GM23338 (cell line): ENCODE measurements around the gene RYR2. TPM values are rescaled to one million over a fixed set of nuclear protein-coding genes. Genes with fewer than 3 reads are reported as not detected.

Experiments used
- ATAC-seq: fragments of 200-7000 bp; cut with Tn5 transposase; 3 replicates; pipeline ENCODE4 v1.9.1; 2020
- DNase-seq: peaks from one replicate; pipeline ENCODE4 v3.0.0-alpha.2; 2015; ENCODE audit warnings: low spot score
- H2AFZ ChIP-seq: fragments of 200-600 bp; sonication (generic); 2 replicates; pipeline ENCODE4 v1.8.0; 2016; ENCODE audit warnings: antibody characterized with exemption, mild to moderate bottlenecking, moderate library complexity
- H3F3A ChIP-seq: fragments of 200-600 bp; sonication (generic); replicated peaks from 2 replicates; pipeline ENCODE4 v1.8.0; 2017; ENCODE audit warnings: antibody characterized with exemption, mixed run types, low read depth
- H3K27ac ChIP-seq: fragments of 200-600 bp; sonication (generic); 2 replicates; pipeline ENCODE4 v1.6.1; 2016; ENCODE audit warnings: low read depth
- H3K27me3 ChIP-seq: fragments of 200-600 bp; sonication (generic); 2 replicates; pipeline ENCODE4 v1.8.0; 2016; ENCODE audit warnings: mild to moderate bottlenecking, mixed run types, moderate library complexity; ENCODE audit not compliant: insufficient read depth
- H3K36me3 ChIP-seq: fragments of 200-600 bp; sonication (generic); 2 replicates; pipeline ENCODE4 v1.8.0; 2016; ENCODE audit warnings: mild to moderate bottlenecking; ENCODE audit not compliant: insufficient read depth
- H3K4me1 ChIP-seq: fragments of 200-600 bp; sonication (generic); 2 replicates; pipeline ENCODE4 v1.8.0; 2016; ENCODE audit warnings: mild to moderate bottlenecking, moderate library complexity; ENCODE audit not compliant: insufficient read depth
- H3K4me2 ChIP-seq: fragments of 200-600 bp; sonication (generic); 2 replicates; pipeline ENCODE4 v1.7.1; 2017; ENCODE audit warnings: mixed run types
- H3K4me3 ChIP-seq: fragments of 200-600 bp; sonication (generic); 2 replicates; pipeline ENCODE4 v1.6.1; 2016; ENCODE audit warnings: mixed run types
- H3K79me2 ChIP-seq: fragments of 200-600 bp; sonication (generic); replicated peaks from 2 replicates; pipeline ENCODE4 v1.8.0; 2017; ENCODE audit warnings: mild to moderate bottlenecking; ENCODE audit not compliant: insufficient read depth
- H3K9me2 ChIP-seq: fragments of 200-600 bp; sonication (generic); 2 replicates; pipeline ENCODE4 v1.8.0; 2017; ENCODE audit not compliant: insufficient read depth
- H4K20me1 ChIP-seq: fragments of 200-600 bp; sonication (generic); replicated peaks from 2 replicates; pipeline ENCODE4 v1.8.0; 2017; ENCODE audit warnings: mild to moderate bottlenecking; ENCODE audit not compliant: insufficient read depth
- H3K27ac Mint-ChIP-seq: 2 replicates; pipeline ENCODE4 v1.8.0; 2020; ENCODE audit warnings: inconsistent platforms, mild to moderate bottlenecking, moderate library complexity, mixed read lengths
- H3K27me3 Mint-ChIP-seq: 3 replicates; pipeline ENCODE4 v1.8.0; 2022; ENCODE audit warnings: low read depth, mild to moderate bottlenecking, moderate library complexity, mixed read lengths, inconsistent platforms; ENCODE audit not compliant: insufficient read depth, poor library complexity
- H3K36me3 Mint-ChIP-seq: 3 replicates; pipeline ENCODE4 v1.8.0; 2021; ENCODE audit warnings: low read depth, mild to moderate bottlenecking, inconsistent platforms, moderate library complexity, mixed read lengths
- H3K4me1 Mint-ChIP-seq: 3 replicates; pipeline ENCODE4 v1.8.0; 2020; ENCODE audit warnings: mild to moderate bottlenecking, inconsistent platforms, mixed read lengths
- H3K4me3 Mint-ChIP-seq: 3 replicates; pipeline ENCODE4 v1.8.0; 2021; ENCODE audit warnings: moderate library complexity, mild to moderate bottlenecking, inconsistent platforms, mixed read lengths
- H3K9me3 Mint-ChIP-seq: 3 replicates; pipeline ENCODE4 v1.8.0; 2020; ENCODE audit warnings: moderate library complexity, mild to moderate bottlenecking, inconsistent platforms, mixed read lengths
- CREB1 ChIP-seq: fragments of 250-450 bp; sonication (Bioruptor Pico); IDR thresholded peaks from 2 replicates; pipeline ENCODE4 v1.5.0; 2020; ENCODE audit warnings: low read depth, mild to moderate bottlenecking, moderate library complexity
- CTCF ChIP-seq, 2 experiments: fragments of 200-600 bp in 1 of 2; sonication (generic) in 1 of 2; conservative IDR thresholded peaks; 2 replicates each; pipeline versions ENCODE4 v1.5.1 to v1.6.1; 2016 to 2017; ENCODE audit warnings: antibody characterized with exemption in 2 of 2, low read depth in 2 of 2, mild to moderate bottlenecking in 2 of 2, moderate library complexity in 1 of 2
- ETS1 ChIP-seq: IDR thresholded peaks from 2 replicates; pipeline ENCODE4 v1.6.1; 2016; ENCODE audit warnings: antibody characterized with exemption
- EZH2 ChIP-seq: fragments of 200-600 bp; sonication (generic); IDR thresholded peaks from one replicate; pipeline ENCODE4 v1.8.0; 2017; ENCODE audit warnings: antibody characterized with exemption, mild to moderate bottlenecking, low read depth; ENCODE audit not compliant: unreplicated experiment
- JUNB ChIP-seq: IDR thresholded peaks from one replicate; pipeline ENCODE4 v1.6.1; 2016; ENCODE audit warnings: antibody characterized with exemption; ENCODE audit not compliant: unreplicated experiment
- NANOG ChIP-seq: IDR thresholded peaks from 2 replicates; pipeline ENCODE4 v1.6.1; 2016; ENCODE audit warnings: antibody characterized with exemption, borderline replicate concordance
- POLR2AphosphoS5 ChIP-seq: IDR thresholded peaks from 2 replicates; pipeline ENCODE4 v1.6.1; 2016; ENCODE audit warnings: antibody characterized with exemption, low read depth
- REST ChIP-seq: IDR thresholded peaks from one replicate; pipeline ENCODE4 v1.6.1; 2018; ENCODE audit warnings: antibody characterized with exemption; ENCODE audit not compliant: unreplicated experiment
- STAT1 ChIP-seq: IDR thresholded peaks from one replicate; pipeline ENCODE4 v1.6.1; 2016; ENCODE audit warnings: antibody characterized with exemption; ENCODE audit not compliant: unreplicated experiment
- ZNF114 ChIP-seq: fragments of 250-450 bp; sonication (Bioruptor Pico); IDR thresholded peaks from 2 replicates; pipeline ENCODE4 v1.5.0; 2020; ENCODE audit warnings: mild to moderate bottlenecking, moderate library complexity
- ZNF331 ChIP-seq: fragments of 250-450 bp; sonication (Bioruptor Pico); IDR thresholded peaks from 2 replicates; pipeline ENCODE4 v1.5.0; 2020; ENCODE audit warnings: low read depth, mild to moderate bottlenecking, moderate library complexity
- polyA plus RNA-seq: library from polyadenylated mRNA; unstranded; fragments of >200 nt; fragmentation: Nextera tagmentation; extraction: Ambion mirVana; gene quantifications from 2 replicates; pipeline ENCODE4 v1.2.1, GENCODE V29; 2016
- total RNA-seq: library from RNA; depleted of rRNA; stranded (reverse); fragments of >200 nt; shearing (Covaris generic); gene quantifications from 2 replicates; pipeline ENCODE4 v1.2.3, GENCODE V29; 2014

Gene RYR2
- total and polyA plus RNA-seq, 2 experiments from 2014 or later = 8.9 to 10.0 TPM

- TF ChIP-seq POLR2AphosphoS5 (no peak), ETS1 (no peak), NANOG (no peak), STAT1 (no peak), CREB1 (CRISPR knock-in tag) (no peak), ZNF114 (CRISPR knock-in tag) (no peak)
These were observed 523.3 kb downstream of the RYR2 start (continued) for GRCh38 chr1:237565236-237565635.

GRCh38 chr1:237566581-237566980 lies 524.6 kb downstream of the RYR2 start:
- no peak for TF ChIP-seq CTCF (conservative IDR thresholded peaks at IDR 0.05; ENCODE audit: low read depth in 2 of 2)
- no peak for TF ChIP-seq STAT1
- TF ChIP-seq JUNB = no peak
- TF ChIP-seq CREB1 (CRISPR knock-in tag) = no peak
- TF ChIP-seq POLR2AphosphoS5 = no peak
- no peak for TF ChIP-seq NANOG
- Histone ChIP-seq H3K4me1 (peaks cover 22% of the 10 kb centered on the region), H3K9me2 (peaks cover 7% of the 10 kb centered on the region; the same call in 1 of the 2 replicates), H3K4me3 (no peak overlapping the region), H3K27ac (no peak overlapping the region), H3K36me3 (no peaks in the 10 kb centered on the region), H3K27me3 (no peaks in the 10 kb centered on the region), H4K20me1 (no peaks in the 10 kb centered on the region), H2AFZ (no peak overlapping the region), H3F3A (no peaks in the 10 kb centered on the region), H3K79me2 (no peaks in the 10 kb centered on the region), H3K4me2 (no peak overlapping the region)
- Mint-ChIP-seq H3K27me3 (peaks cover 1% of the 10 kb centered on the region), H3K27ac (no peak overlapping the region), H3K36me3 (no peaks in the 10 kb centered on the region; the same call in 2 of the 3 replicates), H3K4me3 (no peak overlapping the region), H3K9me3 (no peaks in the 10 kb centered on the region; the same call in 2 of the 3 replicates), H3K4me1 (peaks cover 10% of the 10 kb centered on the region)
- DNase-seq = no peak
- ATAC-seq = no peak

- TF ChIP-seq CREB1 (CRISPR knock-in tag) (no peak), EZH2 (no peak), REST (no peak), ETS1 (no peak), ZNF331 (CRISPR knock-in tag) (no peak), JUNB (no peak), CTCF (conservative IDR thresholded peaks at IDR 0.05; ENCODE audit: low read depth in 2 of 2) (no peak), POLR2AphosphoS5 (no peak)
- Histone ChIP-seq H3K4me3 (no peak overlapping the region), H4K20me1 (no peaks in the 10 kb centered on the region), H3K9me2 (peaks cover 7% of the 10 kb centered on the region; the same call in 1 of the 2 replicates), H3K4me1 (peaks cover 11% of the 10 kb centered on the region; the same call in 1 of the 2 replicates), H3K27me3 (no peaks in the 10 kb centered on the region), H2AFZ (no peak overlapping the region), H3K4me2 (no peak overlapping the region), H3F3A (no peaks in the 10 kb centered on the region), H3K27ac (no peak overlapping the region), H3K79me2 (no peaks in the 10 kb centered on the region), H3K36me3 (no peaks in the 10 kb centered on the region)
- Mint-ChIP-seq H3K4me3 (no peak overlapping the region), H3K27me3 (peaks cover 1% of the 10 kb centered on the region), H3K36me3 (peaks cover under 1% of the 10 kb centered on the region; the same call in 2 of the 3 replicates), H3K4me1 (peaks cover 7% of the 10 kb centered on the region), H3K9me3 (no peaks in the 10 kb centered on the region; the same call in 2 of the 3 replicates), H3K27ac (no peak overlapping the region)
- no peak for DNase-seq
- no peak for ATAC-seq
These were observed 527.0 kb downstream of the RYR2 start for GRCh38 chr1:237568955-237569354.
